HG02588 (cell line): Measurements from ENCODE around the gene SMOC2.
"Not testable (repeated sequence)": the region's sequence is repeated elsewhere in the genome, so short reads cannot be mapped to it uniquely, and the experiment has no call there.

Source experiments
- ATAC-seq: cut with Tn5 transposase; IDR thresholded peaks from one replicate; pipeline ENCODE4 v1.9.1; 2021; ENCODE audit warnings: mild to moderate bottlenecking, moderate library complexity; ENCODE audit not compliant: unreplicated experiment

SMOC2 gene

DNA sequence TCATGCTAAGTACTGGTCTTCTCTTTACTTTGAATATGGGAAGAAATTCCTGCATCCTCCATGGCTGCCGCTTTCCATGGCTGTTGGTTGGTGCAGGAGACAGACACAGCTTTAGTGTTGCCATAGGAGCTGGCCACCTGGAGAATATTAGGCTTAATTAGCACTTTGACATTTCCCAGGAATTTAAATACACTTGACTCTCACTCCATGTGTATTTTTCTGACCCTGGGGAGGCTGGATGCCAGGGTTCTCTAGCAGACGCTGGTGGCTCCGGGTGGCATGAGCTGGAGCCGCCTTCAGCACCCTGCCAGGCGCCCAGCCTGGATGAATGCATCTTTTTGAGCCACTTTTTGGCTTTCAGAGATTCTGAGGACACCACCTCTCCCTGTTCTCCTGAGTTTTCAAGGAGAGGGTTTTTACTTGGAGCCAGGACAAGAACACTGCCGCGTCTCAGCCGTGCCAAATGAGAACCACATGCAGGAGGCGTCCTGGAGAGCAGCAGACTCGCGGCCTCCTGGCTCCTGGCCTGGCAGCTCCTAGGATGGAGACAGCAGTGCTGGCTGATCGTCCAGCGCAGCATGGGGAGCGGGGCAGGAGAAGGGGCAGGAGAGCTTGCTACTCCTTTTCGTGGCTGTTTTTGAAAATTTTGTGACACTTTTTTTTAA lies 258.8 kb downstream of the SMOC2 start:
- no peak for ATAC-seq

DNA sequence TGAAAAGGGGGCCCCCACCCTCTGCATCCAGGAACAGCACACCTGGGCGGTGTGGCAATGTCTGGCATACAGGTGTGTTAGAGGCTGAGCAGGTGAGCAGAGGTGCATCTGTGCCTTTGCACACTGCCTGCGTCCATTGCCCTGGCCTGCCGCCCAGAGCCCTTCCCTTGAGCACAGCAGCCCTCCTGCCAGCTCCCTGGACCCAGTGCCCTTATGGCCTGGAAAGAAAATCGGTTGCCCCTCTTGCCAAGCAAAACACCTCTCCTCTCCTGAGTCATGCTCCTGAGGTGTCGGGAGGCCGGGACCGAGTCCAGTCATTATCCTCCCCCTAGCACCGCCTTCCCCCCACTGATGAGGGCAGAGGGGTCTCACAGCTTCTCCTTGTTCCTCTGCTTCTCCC lies 259.9 kb downstream of the SMOC2 start:
- no peak for ATAC-seq

DNA sequence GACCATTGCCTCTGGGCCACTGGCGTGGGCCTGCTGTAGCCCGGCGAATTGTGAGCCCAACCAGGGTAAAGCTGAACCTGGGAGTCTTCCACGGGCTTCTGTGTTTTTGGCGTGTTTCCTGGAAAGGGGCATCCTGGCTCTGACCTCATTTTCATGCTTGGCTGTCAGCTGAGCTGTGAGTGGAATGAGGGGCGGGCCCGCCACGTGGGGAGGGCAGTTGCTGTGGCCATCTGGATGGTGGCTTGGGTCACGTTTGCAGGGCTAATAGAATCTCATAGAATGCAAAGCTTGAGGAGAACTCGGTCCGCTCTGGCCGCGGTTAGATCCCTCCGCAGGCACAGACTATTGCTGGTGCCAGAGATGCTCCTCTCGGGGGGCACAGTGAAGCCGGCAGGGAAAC lies 263.0 kb downstream of the SMOC2 start:
- ATAC-seq, result no peak

DNA sequence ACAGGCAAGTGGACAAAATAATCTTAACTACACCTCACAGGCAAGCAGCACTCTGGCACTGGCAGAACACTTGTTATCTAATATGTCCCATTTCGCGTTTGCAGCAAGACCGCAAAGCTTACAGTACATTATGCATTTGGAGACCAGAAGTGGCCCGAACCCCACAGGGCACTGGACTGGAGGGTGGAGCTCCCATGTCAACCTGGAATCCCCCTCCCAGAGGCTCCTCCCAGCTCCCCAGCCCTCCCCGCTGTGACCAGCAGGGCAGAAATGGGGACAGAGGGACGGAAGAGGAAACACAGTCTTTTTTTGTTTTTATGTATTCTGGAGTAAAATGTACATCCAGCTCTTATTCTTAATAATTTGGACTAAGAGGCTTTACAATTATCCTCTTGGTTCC lies 263.7 kb downstream of the SMOC2 start:
- ATAC-seq, result no peak

DNA sequence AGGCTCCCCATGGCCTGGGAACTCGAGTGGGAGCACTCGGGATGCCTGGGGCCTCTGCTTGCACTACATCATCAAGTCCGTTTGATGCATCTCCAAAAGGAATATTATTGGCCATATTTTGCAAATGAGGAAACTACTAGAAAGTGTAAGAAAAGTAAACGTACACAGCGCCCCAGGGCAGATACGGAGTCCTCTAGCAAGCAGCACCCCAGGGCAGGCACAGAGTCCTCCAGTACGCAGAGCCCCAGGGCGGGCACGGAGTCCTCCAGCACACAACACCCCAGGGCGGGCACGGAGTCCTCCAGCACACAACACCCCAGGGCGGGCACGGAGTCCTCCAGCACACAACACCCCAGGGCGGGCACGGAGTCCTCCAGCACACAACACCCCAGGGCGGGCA lies 264.3 kb downstream of the SMOC2 start:
- ATAC-seq, result not testable (repeated sequence)

DNA sequence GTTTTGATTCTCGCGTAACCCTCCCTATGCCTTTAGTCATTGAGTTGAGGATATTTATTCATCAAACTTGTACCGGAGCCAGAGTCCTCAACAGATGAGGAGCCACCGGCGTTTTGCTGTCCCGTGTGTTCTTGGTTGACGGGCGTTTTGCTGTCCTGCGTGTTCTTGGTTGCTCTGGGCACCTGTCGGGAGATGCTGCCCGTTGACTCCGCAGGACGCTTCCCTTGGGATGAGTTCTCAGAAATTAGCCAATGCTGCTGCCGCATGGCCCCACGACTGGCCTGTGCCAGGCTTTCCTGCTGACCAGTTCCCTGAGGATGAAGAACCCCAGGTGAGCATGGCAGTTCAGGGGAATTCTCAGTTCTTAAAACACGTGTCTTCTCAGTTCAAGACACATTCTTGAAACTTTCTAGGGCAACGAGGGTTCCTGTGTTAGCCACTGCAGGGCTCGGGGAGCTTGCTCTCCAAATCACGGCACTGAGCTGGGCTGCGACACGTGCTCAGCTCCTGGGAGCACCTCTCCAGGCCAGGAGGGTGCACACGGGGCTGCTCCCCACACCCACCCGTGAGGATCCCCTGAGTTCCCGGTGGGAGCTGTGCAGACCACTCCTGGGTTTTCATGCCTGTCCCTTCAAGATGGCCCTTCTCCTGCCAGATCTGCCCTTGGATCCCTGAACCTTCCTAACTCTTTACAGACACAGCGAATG lies 265.6 kb downstream of the SMOC2 start:
- ATAC-seq, result no peak

DNA sequence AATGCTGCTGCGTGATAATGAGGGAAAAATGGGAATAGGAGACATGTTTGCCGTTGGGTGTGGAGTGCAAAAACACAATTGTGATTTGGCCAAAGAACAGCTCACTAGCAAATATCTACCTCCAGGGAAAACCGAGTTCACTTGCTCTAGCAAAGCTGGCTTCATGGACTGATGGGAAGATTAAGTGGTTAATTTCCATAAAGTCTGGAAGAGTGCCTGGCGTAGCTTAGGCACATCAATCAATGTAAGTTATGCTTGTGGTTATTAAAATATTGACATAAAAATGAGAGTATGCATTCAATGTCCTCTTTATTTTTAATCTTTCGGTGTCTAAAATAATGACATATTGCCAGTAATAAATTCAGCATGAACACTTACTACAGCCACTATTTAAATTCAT lies 267.5 kb downstream of the SMOC2 start:
- ATAC-seq, result no peak

DNA sequence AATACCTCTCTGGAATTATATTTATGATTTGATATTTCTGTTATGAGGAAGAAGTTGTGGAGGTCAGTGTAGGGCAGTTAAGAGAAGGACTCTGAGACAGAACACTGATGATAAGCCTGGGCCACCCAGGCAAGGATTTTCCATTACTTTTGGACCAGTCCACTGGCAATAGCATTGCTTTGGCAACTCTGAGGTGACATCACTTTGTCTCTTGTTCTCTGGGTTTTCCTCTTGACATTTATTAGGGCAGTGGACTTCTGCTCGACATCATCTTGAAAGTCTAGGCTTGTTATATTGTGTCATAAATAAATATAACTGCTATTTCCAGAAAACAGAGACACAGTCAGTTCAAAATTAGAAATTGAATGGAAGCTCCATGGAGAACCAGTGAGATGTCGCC lies 268.0 kb downstream of the SMOC2 start:
- ATAC-seq, result no peak

DNA sequence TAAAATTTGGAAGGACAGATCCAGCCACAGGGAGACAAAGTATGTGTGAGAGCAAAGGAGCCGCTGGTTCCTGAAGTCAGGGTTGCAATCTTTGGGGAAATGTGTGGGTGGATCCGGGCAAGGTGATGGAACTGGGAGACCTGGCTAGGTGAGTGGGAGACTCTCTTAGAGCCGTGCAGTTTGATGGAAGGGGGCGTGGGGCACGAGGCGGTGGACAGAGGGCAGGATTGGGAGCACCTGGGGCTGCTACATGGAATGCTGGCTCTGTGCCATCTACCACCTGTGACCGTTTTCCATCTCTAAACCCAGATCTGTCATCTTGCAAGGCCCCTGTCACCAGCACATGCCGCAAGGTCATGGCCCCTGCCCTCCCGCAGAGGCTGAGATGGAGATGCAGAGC lies 268.4 kb downstream of the SMOC2 start:
- ATAC-seq, result no peak

DNA sequence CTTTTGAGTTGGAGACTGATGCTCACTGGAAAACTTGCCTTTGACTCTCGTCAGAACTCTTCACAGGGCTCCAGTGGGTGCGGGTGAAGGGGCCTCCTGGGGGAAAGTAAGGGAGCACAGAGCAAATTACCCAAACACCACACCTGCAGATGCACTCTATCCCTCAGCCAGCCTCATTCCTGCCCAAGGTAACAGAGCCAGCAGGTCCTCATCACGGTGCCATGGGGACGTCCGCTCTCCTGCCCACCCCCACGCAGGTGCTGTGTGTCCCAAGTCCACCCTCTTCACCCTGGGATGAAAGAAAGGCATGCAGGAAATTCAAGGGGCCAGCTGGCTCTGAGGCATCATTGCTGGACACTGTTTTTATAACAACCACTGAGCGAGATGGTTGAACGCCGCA lies 269.0 kb downstream of the SMOC2 start:
- no peak for ATAC-seq

DNA sequence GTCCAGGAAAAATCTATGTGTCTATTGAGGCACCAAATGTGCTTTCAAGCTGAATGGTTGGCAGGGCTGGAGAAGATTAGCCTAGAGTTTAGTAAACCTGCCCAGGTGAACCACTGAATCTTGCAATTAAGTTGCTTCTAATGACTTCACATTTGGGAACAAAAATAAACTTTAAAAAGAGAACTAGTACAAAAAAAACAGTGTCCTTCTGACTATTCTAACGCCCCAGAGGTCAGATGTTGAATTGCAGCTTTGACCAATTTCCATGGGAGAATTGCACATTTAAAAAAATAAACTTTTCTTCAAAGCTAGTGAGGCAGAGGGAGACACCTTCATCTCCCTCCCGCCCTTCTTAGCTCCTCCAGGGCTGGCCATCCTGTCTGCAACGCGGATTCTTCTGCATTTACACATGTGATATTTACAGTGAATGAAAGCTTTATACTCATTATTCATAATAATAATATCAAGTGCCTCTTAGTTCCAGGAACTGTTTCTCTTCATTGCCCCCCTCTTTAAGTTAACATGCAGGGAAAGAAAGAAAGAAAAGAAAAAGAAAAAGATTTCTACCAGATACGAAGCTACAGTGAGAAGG lies 270.2 kb downstream of the SMOC2 start:
- no peak for ATAC-seq

DNA sequence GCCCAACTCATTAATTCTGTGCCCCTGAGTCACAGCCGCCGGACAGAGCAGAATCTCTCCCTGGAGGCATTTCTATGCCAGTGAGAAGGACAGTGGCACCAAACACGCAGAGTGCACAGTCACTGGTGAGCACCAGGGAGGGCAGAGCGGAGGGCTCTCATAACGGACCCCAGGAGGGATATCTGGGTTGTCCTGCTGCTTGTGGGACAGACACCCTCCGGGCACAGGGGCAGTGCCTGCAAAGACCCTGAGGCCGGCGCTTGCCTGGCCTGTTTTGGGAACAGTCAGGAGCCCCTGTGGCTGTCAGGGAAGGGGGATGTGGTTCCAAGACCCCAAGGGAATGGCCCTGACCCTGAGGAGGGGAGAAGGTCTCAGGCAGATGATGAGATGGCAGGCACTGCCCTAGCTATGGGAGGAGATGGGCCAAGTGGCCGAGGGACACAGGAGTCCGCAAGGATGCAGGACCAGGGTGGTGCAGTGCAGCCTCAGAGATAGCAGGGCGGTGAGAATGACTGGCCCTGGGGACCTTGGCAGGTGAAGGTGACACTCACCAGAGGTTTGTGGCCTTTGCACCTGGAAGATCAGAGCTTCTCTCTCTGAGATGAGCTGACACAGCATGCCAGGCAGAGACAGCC lies 270.8 kb downstream of the SMOC2 start:
- no peak for ATAC-seq

DNA sequence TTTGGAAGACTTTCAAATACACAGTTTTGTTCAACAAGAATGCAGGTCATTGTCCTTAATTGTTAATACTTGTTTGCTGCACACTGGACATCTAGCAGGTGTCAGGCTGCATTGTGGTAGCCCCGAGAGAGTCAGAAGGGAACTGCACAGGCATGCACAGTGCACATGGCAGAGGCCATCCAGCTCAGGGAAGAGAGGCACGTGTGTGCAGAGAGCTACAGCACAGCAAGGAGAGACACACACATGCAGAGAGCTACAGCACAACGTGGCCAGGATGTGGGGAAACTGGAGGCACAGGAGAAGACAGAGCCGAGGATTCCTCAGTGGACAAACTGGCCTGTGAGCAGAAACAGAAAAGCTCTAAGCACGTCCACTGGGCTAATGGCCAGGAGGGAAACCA lies 272.0 kb downstream of the SMOC2 start:
- no peak for ATAC-seq

DNA sequence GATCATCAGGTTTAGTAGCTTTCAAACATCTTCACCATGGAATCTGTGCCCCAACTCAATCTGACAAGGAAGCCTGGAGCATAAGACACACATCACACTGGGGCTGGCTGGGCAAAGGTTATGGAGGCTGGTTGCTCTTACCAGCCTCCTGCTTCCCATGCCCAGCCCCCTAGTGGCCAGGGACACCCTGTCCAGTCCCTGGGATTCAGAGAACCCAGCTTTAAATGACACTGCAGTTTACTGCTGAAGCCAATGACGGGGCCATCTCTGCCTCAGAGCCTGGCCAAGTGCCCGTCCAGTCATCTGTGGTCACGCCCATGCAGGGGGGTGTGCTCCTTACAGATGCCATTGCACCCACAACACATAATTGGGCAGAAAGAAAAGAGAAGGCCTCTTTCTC lies 272.9 kb downstream of the SMOC2 start:
- ATAC-seq, result no peak

DNA sequence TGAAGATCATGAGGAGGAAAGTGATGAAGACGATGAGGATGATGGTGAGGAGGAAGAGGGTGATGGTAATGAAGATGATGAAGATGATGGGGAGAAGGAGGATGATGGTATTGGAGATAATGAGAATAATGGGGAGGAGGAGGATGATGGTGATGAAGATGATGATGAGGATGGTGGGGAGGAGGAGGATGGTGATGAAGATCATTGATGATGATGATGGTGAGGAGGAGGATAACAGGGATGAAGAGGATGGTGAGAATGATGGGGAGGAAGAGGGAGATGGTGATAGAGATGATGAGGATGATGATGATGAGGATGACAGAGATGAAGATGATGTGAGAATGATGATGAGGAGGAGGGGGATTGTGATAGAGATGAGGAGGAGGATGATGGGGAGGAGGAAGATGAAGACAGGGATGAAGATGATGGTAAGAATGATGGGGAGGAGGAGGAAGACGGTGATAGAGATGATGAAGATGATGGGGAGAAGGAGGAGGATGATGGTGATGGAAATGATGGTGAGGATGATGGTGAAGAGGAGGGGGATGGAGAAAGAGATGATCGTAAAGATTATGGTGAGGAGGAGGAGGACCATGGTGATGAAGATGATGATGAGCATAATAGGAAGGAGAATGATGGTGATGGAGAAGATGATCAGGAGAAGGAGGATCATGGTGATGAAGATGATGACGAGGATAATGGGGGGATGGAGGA lies 273.7 kb downstream of the SMOC2 start:
- no peak for ATAC-seq

DNA sequence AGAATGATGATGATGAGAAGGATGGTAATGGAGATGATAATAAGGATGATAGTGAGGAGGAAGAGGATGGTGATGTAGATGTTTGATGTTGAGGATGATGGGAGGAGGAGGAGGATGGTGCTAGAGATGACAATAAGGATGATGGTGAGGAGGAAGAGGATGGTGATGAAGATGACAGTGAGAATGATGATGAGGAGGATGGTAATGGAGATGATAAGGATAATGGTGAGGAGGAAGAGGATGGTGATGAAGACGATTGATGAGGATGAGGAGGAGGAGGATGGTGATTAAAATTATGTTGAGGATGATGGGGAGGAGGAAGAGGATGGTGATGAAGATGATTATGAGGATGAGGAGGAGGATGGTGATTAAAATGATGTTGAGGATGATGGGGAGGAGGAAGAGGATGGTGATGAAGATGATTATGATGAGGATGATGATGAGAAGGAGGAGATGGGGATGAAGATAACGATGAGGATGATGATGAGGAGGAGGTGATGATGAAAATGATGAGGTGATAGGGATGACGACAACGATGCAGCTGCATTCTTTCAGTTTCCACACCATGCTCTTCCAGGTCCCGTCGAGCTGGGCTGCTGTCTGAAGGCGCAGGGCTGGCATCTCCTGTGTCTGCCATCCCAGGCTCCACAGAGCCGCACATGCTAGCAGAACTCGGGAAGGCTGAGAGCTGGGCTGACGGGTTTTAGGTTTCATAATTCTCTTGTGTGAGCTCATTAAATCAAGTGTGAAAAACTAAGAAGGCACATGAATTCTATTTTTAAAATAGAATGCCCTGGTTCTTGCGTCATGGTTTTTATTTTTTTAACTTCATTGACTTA lies 274.9 kb downstream of the SMOC2 start:
- no peak for ATAC-seq

DNA sequence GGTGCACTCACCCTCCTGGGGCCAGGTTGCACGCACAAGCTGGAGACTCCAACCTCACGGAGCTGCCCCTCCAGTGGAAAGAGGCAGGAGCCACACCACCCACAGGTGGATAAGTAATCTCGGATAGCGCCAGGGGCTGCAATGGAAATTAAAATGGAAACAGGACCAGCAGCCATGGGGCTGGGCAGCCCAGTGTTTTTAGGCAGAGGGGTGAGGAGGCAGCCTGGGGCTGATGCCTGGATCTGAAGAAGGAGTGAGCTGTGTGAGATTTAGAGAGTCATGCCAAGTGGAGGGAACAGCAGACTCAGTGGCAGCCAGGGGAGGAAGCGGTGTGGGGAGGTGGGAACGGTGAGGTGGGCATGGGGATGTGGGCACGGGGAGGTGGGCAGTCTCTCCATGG lies 275.6 kb downstream of the SMOC2 start:
- ATAC-seq, result no peak

DNA sequence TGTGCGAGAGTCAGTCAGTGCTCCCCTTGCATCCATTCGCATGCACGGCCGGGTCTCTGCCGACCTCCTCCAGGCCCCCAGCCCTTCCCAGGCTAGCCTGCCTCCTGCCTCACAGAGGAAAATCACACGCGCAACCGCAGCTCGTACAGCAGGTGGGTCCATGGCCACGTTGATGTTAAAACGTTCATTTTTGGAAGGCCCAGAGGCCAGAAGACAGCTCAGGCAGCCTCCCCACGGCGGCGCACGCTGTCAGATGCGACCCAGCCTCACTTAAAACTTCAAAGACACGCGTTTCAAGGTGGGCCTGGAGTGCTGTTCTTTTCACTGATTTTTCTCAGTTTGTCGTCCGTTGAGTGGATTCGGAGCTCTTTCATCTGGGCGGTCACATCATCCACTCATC lies 276.5 kb downstream of the SMOC2 start:
- ATAC-seq, result no peak
